GM12873 (cell line): ENCODE data around the gene RCOR3.

Experiments used
- TF ChIP-seq, protein P1 (sequence below): IDR thresholded peaks from 2 replicates; pipeline ENCODE4 v1.5.1; 2012; ENCODE audit warnings: low read depth, mild to moderate bottlenecking, moderate library complexity, low read length, control low read depth; ENCODE audit not compliant: insufficient read depth; ENCODE audit errors: missing control alignments

RCOR3 gene

DNA sequence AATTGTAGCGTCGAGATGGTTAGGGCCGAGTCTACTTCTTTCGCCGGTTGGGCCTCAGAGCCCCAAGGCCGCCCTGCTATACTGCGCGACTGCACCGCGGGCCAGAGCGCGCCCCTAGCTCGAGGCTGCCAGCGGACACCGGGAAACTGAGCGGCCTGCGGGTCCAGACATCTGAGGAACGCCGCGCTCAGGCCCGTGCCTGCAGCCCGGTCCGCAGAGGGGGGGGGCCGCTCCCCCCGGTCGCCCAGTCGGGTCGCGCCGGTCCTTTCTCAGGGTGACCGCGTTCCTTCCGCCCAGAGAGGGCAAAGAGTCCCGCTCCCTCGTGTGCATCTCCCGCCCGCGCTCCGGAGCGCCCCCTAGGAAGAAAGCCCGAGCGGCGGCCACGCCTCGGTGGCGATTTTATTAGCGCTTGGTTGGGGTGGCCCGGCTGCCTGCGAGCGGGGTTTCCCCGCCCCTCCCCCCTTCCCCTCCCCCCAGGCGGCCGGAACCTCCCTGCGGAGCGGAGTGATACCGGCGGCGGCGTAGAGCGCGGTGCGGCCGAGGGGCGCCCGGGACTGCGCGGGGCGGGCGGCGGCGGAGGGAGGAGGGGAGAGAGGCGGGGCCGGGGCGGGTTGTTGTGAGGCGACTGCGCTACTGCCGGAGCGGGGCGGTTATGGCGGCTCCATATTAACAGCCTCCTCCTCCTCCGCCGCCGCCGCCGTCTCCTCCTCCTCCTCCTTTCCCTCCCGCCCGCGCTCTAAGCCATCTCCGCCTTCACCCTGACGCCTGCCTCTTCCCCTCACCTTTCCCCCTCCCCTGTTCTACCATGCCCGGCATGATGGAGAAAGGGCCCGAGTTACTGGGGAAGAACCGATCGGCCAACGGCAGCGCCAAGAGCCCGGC, at the start of gene RCOR3:
TSS of gene RCOR3 (plus strand) at position 611 of the 882 bp plus-strand sequence. CDS start at position 806, 195 bp downstream.
- TF ChIP-seq, protein P1, sequence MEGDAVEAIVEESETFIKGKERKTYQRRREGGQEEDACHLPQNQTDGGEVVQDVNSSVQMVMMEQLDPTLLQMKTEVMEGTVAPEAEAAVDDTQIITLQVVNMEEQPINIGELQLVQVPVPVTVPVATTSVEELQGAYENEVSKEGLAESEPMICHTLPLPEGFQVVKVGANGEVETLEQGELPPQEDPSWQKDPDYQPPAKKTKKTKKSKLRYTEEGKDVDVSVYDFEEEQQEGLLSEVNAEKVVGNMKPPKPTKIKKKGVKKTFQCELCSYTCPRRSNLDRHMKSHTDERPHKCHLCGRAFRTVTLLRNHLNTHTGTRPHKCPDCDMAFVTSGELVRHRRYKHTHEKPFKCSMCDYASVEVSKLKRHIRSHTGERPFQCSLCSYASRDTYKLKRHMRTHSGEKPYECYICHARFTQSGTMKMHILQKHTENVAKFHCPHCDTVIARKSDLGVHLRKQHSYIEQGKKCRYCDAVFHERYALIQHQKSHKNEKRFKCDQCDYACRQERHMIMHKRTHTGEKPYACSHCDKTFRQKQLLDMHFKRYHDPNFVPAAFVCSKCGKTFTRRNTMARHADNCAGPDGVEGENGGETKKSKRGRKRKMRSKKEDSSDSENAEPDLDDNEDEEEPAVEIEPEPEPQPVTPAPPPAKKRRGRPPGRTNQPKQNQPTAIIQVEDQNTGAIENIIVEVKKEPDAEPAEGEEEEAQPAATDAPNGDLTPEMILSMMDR, result peak; percentile 71

DNA sequence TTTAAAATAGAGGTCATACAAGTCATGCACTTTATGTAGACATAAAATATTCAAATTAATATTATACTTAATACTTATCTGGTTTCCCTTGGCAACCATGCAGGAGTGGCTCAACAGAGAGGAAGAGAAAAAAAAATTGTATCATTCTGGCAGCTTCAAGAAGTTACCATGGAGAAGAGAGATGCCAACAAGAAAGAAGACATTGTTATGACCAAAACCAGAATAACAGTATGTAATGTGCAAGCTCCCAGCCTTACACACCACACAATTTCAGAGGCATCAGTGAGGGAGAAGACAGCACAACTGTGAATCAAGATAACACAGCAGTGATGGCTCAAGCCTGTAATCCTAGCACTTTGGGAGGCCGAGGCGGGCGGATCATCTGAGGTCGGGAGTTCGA, 49.1 kb upstream of the RCOR3 start:
- TF ChIP-seq, protein P1, result no peak

DNA sequence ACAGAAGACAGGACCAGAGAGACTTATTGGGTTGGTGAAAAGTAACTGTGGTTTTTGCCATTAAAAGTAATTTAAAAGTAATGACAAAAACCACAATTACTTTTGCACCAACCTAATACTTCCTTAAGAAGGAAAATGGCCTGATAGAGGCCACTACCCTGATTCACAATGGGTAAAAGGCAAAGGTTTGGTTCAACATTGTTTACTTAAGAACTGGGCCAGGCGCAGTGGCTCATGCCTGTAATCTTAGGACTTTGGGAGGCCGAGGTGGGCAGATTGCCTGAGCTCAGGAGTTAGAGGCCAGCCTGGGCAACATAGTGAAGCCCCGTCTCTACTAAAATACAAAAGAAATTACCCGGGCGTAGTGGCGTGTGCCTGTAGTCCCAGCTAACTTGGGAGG, 48.2 kb upstream of the RCOR3 start:
- TF ChIP-seq, protein P1, result no peak

DNA sequence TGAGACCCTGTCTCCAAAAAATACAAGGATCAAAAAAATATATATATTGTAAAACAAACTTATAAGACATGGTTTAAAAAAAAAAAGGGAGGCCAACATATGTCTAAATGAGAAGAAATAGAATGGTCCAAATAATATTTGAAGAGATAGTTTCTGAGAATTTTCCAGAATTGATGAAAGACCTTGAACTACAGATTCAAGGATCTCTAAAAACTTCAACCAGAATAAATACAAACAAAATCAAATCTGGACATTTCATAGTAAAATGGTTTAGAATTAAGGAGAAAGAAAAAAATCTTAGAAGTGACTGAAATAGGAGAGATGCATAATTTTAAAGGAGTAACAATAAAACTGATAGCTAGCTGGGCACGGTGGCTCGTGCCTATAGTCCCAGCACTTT, 45.5 kb upstream of the RCOR3 start:
- TF ChIP-seq, protein P1, result no peak

DNA sequence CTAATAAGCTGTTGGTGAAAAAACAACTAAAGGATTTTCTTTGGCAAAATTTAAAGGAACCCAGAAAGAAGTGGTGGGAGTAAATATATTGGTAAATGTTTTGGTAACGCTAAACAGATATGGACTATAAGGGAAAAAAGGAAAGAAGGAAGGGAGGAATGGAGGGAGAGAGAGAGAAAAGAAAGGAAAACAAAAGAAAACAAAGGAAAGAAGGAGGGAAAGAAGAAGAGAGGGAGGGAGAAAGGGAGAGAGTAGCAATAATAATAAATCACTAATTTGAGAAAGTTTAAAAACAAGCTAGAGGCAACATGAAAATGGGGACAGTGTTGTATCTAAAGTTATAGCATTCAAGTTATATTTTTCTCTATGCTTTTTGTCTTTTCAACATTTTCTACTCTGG, 43.6 kb upstream of the RCOR3 start:
- TF ChIP-seq, protein P1, result no peak

DNA sequence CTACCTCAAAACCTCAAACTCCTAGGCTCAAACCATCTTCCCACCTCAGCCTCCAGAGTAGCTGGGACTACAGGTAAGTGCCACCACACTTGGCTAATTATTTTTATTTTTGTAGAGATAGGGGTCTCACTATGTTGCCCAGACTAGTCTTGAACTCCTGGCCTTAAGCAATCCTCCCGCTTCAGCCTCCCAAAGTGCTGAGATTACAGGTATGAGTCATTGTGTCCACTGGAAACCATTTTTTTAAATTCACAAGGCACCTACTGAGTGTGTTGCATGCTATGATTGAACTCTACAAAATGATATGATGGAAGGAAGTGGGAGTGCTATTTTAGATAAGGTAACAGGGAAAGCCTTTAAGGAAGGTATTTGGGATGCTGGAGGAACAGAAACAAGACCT, 41.8 kb upstream of the RCOR3 start:
- TF ChIP-seq, protein P1, result no peak

DNA sequence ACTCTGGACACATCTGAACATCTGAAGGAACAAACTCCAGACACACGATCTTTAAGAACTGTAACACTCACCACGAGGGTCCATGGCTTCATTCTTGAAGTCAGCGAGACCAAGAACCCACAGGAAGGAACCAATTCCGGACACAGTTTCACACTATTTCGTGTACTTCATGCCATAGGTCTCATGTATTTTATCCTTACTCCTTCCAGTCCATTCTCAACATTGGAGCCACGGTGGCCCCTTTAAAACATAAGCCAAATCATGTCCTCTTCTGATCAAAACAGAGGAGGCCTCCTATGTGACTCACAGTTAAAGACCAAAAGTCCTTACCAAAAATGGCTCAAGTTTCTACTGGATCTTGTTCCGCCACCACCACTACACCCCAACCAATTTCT, 29.8 kb upstream of the RCOR3 start:
- TF ChIP-seq, protein P1, result no peak
